ENCODE results near the gene PPP3R1.

Gene PPP3R1

DNA sequence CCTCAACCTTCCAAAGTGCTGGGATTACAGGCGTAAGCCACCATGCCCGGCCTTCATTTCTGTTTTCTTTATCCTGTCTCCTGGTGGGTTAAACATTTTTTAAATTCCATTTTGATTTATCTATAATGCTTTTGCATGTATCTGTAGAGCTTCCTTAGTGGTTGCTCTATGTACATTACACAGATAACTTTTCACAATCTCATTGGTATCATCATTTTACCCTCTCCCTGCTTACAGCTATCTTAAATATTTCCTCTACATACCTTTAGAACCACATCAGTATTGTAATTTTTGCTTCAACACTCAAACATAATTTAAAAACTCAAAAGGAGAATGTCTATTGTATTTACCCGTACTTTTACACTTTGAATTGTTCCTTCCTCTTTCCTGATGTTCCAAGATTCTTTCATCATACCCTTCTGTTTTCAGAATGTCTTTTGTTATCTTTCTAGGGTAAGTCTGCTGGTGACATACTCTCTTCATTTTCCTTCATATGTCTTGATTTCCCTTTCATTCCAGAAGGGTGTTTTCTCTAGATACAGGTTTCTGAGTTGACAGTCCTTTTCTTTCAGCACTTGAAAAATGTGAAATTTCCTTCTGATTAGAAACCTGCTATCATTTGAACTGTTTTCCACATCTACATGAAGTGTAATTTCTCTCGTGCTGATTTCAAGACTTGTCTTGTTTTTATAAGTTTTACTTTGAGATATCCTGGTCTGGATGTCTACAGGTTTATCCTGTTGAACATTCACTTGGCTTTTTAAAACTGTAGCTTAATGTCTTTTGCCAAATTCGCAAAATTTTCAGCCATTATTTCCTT lies 21.9 kb downstream of the PPP3R1 start:
- H2AFZ ChIP-seq (ENCODE audit: low read depth), result no peak overlapping the region

DNA sequence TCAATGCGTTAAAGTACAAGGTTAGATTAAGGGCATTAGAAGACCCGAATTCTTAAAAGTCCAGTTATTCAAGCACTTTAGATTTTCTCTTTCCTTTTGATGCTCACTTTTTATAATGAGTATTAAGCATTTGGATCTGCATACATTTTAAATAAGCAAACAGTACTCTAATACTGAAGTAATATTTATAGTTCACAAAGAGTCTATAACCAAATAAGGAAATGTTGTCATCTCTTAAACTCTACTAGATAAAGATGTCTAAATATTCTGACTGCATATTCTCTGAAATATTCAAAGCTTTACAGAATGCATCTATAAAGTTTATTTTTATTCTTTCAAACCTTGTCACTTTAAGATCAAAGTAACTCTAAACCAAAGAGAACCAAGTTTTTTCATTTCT lies 25.5 kb downstream of the PPP3R1 start:
- H3K4me3 ChIP-seq (IDR thresholded peaks at IDR 0.05; ENCODE audit: insufficient read depth, low read depth, low read length), result no peak overlapping the region
- H3K4me1 ChIP-seq (ENCODE audit: low read depth, poor library complexity, severe bottlenecking), result peaks cover 66% of the 10 kb centered on the region
- no peak overlapping the region for H3K27ac ChIP-seq
- H3K36me3 ChIP-seq (ENCODE audit: insufficient read depth), result no peaks in the 10 kb centered on the region
- H4K20me1 ChIP-seq (ENCODE audit: insufficient read depth), result peaks cover 82% of the 10 kb centered on the region
- no peak overlapping the region for H3K4me2 ChIP-seq
- no peaks in the 10 kb centered on the region for H3K27me3 ChIP-seq (ENCODE audit: insufficient read depth, low read depth)
- H3K79me2 ChIP-seq (ENCODE audit: insufficient read depth, low read depth), result peaks cover 100% of the 10 kb centered on the region
- TF ChIP-seq, protein P1, sequence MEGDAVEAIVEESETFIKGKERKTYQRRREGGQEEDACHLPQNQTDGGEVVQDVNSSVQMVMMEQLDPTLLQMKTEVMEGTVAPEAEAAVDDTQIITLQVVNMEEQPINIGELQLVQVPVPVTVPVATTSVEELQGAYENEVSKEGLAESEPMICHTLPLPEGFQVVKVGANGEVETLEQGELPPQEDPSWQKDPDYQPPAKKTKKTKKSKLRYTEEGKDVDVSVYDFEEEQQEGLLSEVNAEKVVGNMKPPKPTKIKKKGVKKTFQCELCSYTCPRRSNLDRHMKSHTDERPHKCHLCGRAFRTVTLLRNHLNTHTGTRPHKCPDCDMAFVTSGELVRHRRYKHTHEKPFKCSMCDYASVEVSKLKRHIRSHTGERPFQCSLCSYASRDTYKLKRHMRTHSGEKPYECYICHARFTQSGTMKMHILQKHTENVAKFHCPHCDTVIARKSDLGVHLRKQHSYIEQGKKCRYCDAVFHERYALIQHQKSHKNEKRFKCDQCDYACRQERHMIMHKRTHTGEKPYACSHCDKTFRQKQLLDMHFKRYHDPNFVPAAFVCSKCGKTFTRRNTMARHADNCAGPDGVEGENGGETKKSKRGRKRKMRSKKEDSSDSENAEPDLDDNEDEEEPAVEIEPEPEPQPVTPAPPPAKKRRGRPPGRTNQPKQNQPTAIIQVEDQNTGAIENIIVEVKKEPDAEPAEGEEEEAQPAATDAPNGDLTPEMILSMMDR (conservative IDR thresholded peaks at IDR 0.05; ENCODE audit: low read depth, low read length), result no peak
- H2AFZ ChIP-seq (ENCODE audit: low read depth), result no peak overlapping the region
- H3K9ac ChIP-seq, result no peak overlapping the region

More for the DNA sequence above, 21.9 kb downstream of the PPP3R1 start:
- Histone ChIP-seq H3K79me2 (ENCODE audit: insufficient read depth, low read depth) (peaks cover 98% of the 10 kb centered on the region), H3K4me2 (no peak overlapping the region), H3K27me3 (ENCODE audit: insufficient read depth, low read depth) (no peaks in the 10 kb centered on the region), H3K27ac (no peak overlapping the region), H3K36me3 (ENCODE audit: insufficient read depth) (no peaks in the 10 kb centered on the region), H4K20me1 (ENCODE audit: insufficient read depth) (peaks cover 90% of the 10 kb centered on the region), H3K4me1 (ENCODE audit: low read depth, poor library complexity, severe bottlenecking) (peaks cover 50% of the 10 kb centered on the region), H3K9ac (no peak overlapping the region), H3K4me3 (IDR thresholded peaks at IDR 0.05; ENCODE audit: insufficient read depth, low read depth, low read length) (no peak overlapping the region)
- TF ChIP-seq, protein P1 (conservative IDR thresholded peaks at IDR 0.05; ENCODE audit: low read depth, low read length), result no peak

DNA sequence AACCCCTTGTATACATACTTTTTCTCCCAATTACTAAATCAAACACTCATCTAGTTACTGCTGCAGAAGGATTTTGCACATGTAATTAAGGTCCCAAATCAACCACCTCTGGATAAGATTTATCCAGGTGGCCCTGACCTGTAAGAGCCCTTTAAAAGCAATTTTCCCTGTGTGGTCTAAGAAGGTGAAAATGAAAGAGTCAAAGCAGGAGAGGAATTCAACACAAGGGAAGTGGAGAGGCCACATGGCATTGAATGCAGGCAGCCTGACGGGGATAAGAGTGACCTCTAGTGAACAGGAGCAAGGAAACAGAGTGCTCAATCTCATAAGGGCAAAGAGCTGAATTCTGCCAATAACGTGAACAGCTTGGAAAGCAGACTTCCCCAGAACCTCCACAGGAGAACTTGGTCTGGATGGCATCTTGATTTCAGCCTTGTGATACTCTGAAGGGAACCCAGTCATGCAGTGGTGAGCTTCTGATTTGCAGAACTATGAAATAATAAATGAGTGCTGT lies 27.2 kb downstream of the PPP3R1 start:
- Histone ChIP-seq H3K4me1 (ENCODE audit: low read depth, poor library complexity, severe bottlenecking) (peaks cover 62% of the 10 kb centered on the region), H2AFZ (ENCODE audit: low read depth) (no peak overlapping the region), H3K27me3 (ENCODE audit: insufficient read depth, low read depth) (no peaks in the 10 kb centered on the region), H3K27ac (peak overlapping the region; percentile 39; the same call in 1 of the 2 replicates), H3K9ac (peak overlapping the region; percentile 29; the same call in 1 of the 2 replicates), H4K20me1 (ENCODE audit: insufficient read depth) (peaks cover 75% of the 10 kb centered on the region), H3K79me2 (ENCODE audit: insufficient read depth, low read depth) (peaks cover 100% of the 10 kb centered on the region), H3K4me3 (IDR thresholded peaks at IDR 0.05; ENCODE audit: insufficient read depth, low read depth, low read length) (peak overlapping the region; percentile 20), H3K4me2 (peak overlapping the region; percentile 55), H3K36me3 (ENCODE audit: insufficient read depth) (no peaks in the 10 kb centered on the region)
- TF ChIP-seq, protein P1 (conservative IDR thresholded peaks at IDR 0.05; ENCODE audit: low read depth, low read length), result no peak

DNA sequence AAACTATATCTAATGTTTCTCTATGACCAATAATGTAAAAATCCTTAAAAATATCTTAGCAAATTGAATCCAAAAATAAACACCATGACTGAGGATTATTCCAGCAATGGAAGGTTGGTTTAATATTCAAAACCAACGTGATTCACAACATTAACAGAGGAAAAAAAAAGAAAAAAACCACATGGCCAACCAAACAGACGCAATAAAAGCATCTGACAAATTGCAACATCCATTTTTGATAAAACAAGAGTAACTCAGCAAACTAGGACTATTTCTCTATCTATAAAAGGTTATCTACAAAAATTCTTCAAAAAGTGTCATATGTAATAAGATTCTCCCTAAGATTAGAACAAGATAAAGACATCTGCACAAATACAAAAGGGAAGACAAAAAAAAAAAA lies 28.9 kb downstream of the PPP3R1 start:
- peaks cover 100% of the 10 kb centered on the region for H3K79me2 ChIP-seq (ENCODE audit: insufficient read depth, low read depth)
- H2AFZ ChIP-seq (ENCODE audit: low read depth), result no peak overlapping the region
- no peak overlapping the region for H3K27ac ChIP-seq
- no peak overlapping the region for H3K4me2 ChIP-seq
- no peak overlapping the region for H3K9ac ChIP-seq
- no peaks in the 10 kb centered on the region for H3K27me3 ChIP-seq (ENCODE audit: insufficient read depth, low read depth)
- H4K20me1 ChIP-seq (ENCODE audit: insufficient read depth), result peaks cover 74% of the 10 kb centered on the region
- no peak overlapping the region for H3K4me3 ChIP-seq (IDR thresholded peaks at IDR 0.05; ENCODE audit: insufficient read depth, low read depth, low read length)
- TF ChIP-seq, protein P1 (conservative IDR thresholded peaks at IDR 0.05; ENCODE audit: low read depth, low read length), result no peak
- H3K4me1 ChIP-seq (ENCODE audit: low read depth, poor library complexity, severe bottlenecking), result peaks cover 79% of the 10 kb centered on the region
- H3K36me3 ChIP-seq (ENCODE audit: insufficient read depth), result no peaks in the 10 kb centered on the region
